ENCODE results near the gene ANKRD13C.
"Not testable (repeated sequence)": the region's sequence is repeated elsewhere in the genome, so short reads cannot be mapped to it uniquely, and the experiment has no call there.

ANKRD13C gene

GRCh38 chr1:70366425-70366952, 12.0 kb upstream of the ANKRD13C start:
- not testable (repeated sequence) for H2AFZ ChIP-seq (ENCODE audit: low read depth, low read length); H3K27me3 ChIP-seq (ENCODE audit: low read depth, low read length); H3K27ac ChIP-seq (ENCODE audit: low read length); H3K4me2 ChIP-seq (ENCODE audit: low read length); H3K79me2 ChIP-seq (ENCODE audit: low read length); H3K36me3 ChIP-seq (replicated peaks; ENCODE audit: low read depth, low read length); H4K20me1 ChIP-seq (ENCODE audit: insufficient read depth, low read length); H3K9ac ChIP-seq (ENCODE audit: low read length); H3K4me1 ChIP-seq (ENCODE audit: low read length); H3K9me3 ChIP-seq (ENCODE audit: insufficient read depth, low read length); H3K4me3 ChIP-seq (ENCODE audit: low read length)

GRCh38 chr1:70364439-70364838, 9.9 kb upstream of the ANKRD13C start:
- TF ChIP-seq EZH2phosphoT487 (IDR thresholded peaks at IDR 0.05; ENCODE audit: low read depth), result no peak
- no peak for TF ChIP-seq CTCF (IDR thresholded peaks at IDR 0.05; ENCODE audit: low read depth, low read length)

GRCh38 chr1:70361727-70362398, 7.3 kb upstream of the ANKRD13C start:
- H3K4me2 ChIP-seq (ENCODE audit: low read length), result no peak overlapping the region
- no peaks in the 10 kb centered on the region for H4K20me1 ChIP-seq (ENCODE audit: insufficient read depth, low read length)
- H3K9me3 ChIP-seq (ENCODE audit: insufficient read depth, low read length), result no peaks in the 10 kb centered on the region
- H3K4me3 ChIP-seq (ENCODE audit: low read length), result no peak overlapping the region
- no peak overlapping the region for H3K9ac ChIP-seq (ENCODE audit: low read length)
- no peaks in the 10 kb centered on the region for H3K36me3 ChIP-seq (replicated peaks; ENCODE audit: low read depth, low read length)
- TF ChIP-seq EZH2phosphoT487 (IDR thresholded peaks at IDR 0.05; ENCODE audit: low read depth), result no peak
- no peak for TF ChIP-seq CTCF (IDR thresholded peaks at IDR 0.05; ENCODE audit: low read depth, low read length)
- H3K79me2 ChIP-seq (ENCODE audit: low read length), result no peaks in the 10 kb centered on the region
- H3K4me1 ChIP-seq (ENCODE audit: low read length), result no peaks in the 10 kb centered on the region
- H3K27ac ChIP-seq (ENCODE audit: low read length), result no peak overlapping the region
- no peaks in the 10 kb centered on the region for H3K27me3 ChIP-seq (ENCODE audit: low read depth, low read length)
- H2AFZ ChIP-seq (ENCODE audit: low read depth, low read length), result no peak overlapping the region

More at GRCh38 chr1:70364439-70364838, 9.9 kb upstream of the ANKRD13C start:
- no peaks in the 10 kb centered on the region for H3K4me1 ChIP-seq (ENCODE audit: low read length)
- no peak overlapping the region for H3K4me2 ChIP-seq (ENCODE audit: low read length)
- no peak overlapping the region for H3K27ac ChIP-seq (ENCODE audit: low read length)
- H3K36me3 ChIP-seq (replicated peaks; ENCODE audit: low read depth, low read length), result no peaks in the 10 kb centered on the region
- H3K4me3 ChIP-seq (ENCODE audit: low read length), result no peak overlapping the region
- H3K79me2 ChIP-seq (ENCODE audit: low read length), result no peaks in the 10 kb centered on the region
- no peaks in the 10 kb centered on the region for H3K27me3 ChIP-seq (ENCODE audit: low read depth, low read length)
- H3K9me3 ChIP-seq (ENCODE audit: insufficient read depth, low read length), result no peaks in the 10 kb centered on the region
- no peak overlapping the region for H3K9ac ChIP-seq (ENCODE audit: low read length)
- no peaks in the 10 kb centered on the region for H4K20me1 ChIP-seq (ENCODE audit: insufficient read depth, low read length)
- no peak overlapping the region for H2AFZ ChIP-seq (ENCODE audit: low read depth, low read length)

- Histone ChIP-seq H3K4me1 (ENCODE audit: low read length) (peaks cover 2% of the 10 kb centered on the region; the same call in 1 of the 2 replicates), H3K9ac (ENCODE audit: low read length) (no peak overlapping the region), H4K20me1 (ENCODE audit: insufficient read depth, low read length) (no peaks in the 10 kb centered on the region), H2AFZ (ENCODE audit: low read depth, low read length) (no peak overlapping the region), H3K4me2 (ENCODE audit: low read length) (no peak overlapping the region), H3K27ac (ENCODE audit: low read length) (no peak overlapping the region), H3K9me3 (ENCODE audit: insufficient read depth, low read length) (no peaks in the 10 kb centered on the region), H3K79me2 (ENCODE audit: low read length) (no peaks in the 10 kb centered on the region), H3K4me3 (ENCODE audit: low read length) (no peak overlapping the region), H3K36me3 (replicated peaks; ENCODE audit: low read depth, low read length) (no peaks in the 10 kb centered on the region), H3K27me3 (ENCODE audit: low read depth, low read length) (no peaks in the 10 kb centered on the region)
- no peak for TF ChIP-seq CTCF (IDR thresholded peaks at IDR 0.05; ENCODE audit: low read depth, low read length)
- no peak for TF ChIP-seq EZH2phosphoT487 (IDR thresholded peaks at IDR 0.05; ENCODE audit: low read depth)
Observed at GRCh38 chr1:70360321-70360720, 5.8 kb upstream of the ANKRD13C start.
